Esophagus muscularis mucosa (tissue), 3 donors: ENCODE measurements around the gene LDLRAD3.

Experiments used
- CTCF ChIP-seq, 3 experiments: fragments of 200-600 bp in 2 of 3; fragments of 450-650 bp in 1 of 3; sonication (generic) in 2 of 3; IDR thresholded peaks; one replicate each; pipeline ENCODE4 v1.5.1; 2017 to 2019; ENCODE audit warnings: antibody characterized with exemption in 3 of 3, mild to moderate bottlenecking in 2 of 3, moderate library complexity in 1 of 3
- EP300 ChIP-seq: sonication (generic); formaldehyde crosslinking; IDR thresholded peaks from one replicate; pipeline ENCODE4 v1.6.1; 2017; ENCODE audit warnings: antibody characterized with exemption

GRCh38 chr11:36268337-36268985 is 324.6 kb downstream of the LDLRAD3 start:
- no peak for TF ChIP-seq EP300
- no peak for TF ChIP-seq CTCF (IDR thresholded peaks at IDR 0.05)
